Peyer's patch (tissue), 4 donors: ENCODE results near the gene SYT13.

Experiments used
- POLR2A ChIP-seq, 2 donors: fragments of 450-650 bp; IDR thresholded peaks; one replicate each; pipeline ENCODE4 v1.5.1; 2017; ENCODE audit warnings: antibody characterized with exemption in 2 of 2, mild to moderate bottlenecking in 2 of 2, moderate library complexity in 2 of 2
- TF ChIP-seq, protein P1 (sequence below), 6 experiments: fragments of 450-650 bp in 4 of 6; fragments of 200-600 bp in 2 of 6; sonication (generic) in 1 of 6; IDR thresholded peaks; one replicate each; pipeline ENCODE4 v1.5.1; 2017 to 2019; ENCODE audit warnings: antibody characterized with exemption in 6 of 6, mild to moderate bottlenecking in 3 of 6, moderate library complexity in 1 of 6

DNA sequence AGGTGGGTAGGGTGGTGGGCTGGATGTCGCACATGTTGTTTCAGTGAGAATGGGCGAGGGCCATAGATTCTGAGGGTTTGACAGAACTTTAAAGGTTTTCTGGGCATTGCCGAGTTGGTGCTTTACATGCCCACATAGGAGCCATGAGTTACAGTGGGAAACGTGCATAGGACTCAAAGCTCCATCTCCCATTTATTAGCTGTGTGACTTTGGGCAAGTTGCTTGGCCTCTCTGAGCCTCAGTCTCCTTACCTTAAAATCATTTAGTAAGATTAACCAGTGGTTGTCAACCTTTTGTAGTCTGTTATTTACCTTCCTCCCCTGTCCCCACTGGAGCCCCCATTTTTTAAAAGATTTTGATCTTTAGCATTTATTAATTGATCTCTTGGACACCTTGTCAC, 67.4 kb downstream of the SYT13 start:
- TF ChIP-seq, protein P1, sequence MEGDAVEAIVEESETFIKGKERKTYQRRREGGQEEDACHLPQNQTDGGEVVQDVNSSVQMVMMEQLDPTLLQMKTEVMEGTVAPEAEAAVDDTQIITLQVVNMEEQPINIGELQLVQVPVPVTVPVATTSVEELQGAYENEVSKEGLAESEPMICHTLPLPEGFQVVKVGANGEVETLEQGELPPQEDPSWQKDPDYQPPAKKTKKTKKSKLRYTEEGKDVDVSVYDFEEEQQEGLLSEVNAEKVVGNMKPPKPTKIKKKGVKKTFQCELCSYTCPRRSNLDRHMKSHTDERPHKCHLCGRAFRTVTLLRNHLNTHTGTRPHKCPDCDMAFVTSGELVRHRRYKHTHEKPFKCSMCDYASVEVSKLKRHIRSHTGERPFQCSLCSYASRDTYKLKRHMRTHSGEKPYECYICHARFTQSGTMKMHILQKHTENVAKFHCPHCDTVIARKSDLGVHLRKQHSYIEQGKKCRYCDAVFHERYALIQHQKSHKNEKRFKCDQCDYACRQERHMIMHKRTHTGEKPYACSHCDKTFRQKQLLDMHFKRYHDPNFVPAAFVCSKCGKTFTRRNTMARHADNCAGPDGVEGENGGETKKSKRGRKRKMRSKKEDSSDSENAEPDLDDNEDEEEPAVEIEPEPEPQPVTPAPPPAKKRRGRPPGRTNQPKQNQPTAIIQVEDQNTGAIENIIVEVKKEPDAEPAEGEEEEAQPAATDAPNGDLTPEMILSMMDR (IDR thresholded peaks at IDR 0.05) = no peak
- TF ChIP-seq POLR2A (IDR thresholded peaks at IDR 0.05) = no peak
